Stimulated activated CD4-positive, alpha-beta T cell treated with anti-CD3 and anti-CD28 coated beads, Interleukin-2, amount 100 ng/mL, for 24 hours (primary cell): Measurements from ENCODE around the gene IL4I1.
A peak's percentile ranks its signal among the peaks of the same experiment; 100 is the strongest.

Experiments
- DNase-seq, 2 donors: peaks; one replicate each; pipeline ENCODE4 v3.0.0-alpha.2; 2020

IL4I1 gene

DNA sequence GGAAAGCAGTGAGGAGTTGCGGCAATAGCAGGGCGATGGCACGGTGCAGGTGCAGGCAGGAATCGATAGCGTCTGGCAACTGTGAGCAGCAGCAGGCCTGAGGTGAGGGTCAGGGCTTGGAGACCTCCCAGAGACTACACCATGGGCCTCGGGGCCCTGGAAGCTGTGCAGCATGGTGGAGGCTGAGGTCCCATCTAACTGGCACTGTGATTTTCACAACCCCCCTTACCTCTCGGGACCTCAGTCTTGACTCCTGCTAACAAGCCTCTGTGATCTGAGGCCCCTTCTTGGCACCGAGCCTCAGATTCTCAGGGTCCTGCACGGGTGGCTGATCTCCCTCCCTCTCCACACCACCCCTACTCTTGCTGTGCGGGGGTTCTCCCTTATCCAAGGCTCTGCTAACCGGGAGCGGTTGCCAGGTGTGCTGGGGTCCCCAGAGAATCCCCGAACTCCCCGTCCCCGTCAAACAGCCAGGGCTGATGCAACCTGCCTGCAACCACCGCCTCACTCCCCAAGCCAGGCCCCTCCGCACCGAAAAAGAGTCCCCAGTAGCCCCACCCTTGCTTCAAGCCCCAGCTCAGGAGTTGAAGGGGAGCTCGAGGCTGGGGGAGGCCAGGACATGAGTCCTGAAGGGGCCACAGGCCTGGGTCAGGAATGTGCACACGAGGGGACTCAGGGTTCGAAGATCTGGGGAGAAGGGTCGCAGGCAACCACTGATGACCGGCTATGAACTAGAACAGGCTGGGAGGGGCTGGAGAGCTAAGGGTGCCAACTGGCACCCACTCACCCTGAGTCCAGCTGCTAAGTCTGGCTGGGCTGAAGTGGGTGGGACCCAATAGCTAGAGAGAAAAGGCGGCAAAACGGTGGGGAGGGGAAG, 27.6 kb upstream of the IL4I1 start:
- no peak for DNase-seq

DNA sequence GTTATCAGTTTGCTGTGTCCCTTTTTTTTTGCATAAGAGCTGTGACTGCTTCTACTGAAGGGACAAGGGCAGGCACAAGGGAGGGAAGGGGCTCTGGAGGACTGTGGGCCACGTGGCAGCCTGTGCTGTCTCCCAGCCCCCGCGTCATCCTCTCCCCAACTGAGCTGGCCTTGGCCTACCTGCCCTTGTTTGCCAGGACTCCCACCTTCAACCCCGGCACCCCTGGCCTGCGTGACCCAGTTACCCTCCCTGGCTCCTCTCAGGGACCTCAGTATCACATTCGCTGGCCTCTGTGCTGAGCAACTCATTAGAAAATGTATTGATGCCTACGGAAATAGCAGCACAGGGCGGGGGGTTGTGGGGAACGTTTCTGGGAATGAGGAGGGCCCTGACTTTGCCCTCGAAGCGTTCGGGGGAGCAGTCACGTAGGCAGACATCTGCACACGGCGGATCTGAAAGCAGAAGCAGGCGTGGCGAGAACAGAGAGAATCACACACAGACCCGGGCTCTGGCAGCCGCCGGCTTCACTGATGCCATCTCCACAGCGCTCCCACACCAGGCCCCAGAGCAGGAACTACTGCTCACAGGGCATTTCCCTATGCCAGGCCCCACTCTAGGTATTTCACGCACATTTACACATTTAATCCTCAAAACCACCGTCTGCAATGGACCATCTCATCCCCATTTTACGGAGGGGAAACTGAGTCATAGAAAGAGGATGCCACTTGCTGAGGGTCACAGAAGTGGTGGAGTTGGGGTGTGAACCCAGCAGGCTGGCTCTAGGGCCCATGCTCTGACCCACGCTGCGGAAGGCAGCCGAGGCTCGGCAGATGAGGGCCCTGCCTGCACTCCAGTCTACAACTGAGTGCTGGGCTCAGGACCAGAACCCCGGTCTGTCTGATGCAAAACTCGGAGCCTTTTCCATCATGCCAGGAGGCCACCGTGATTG, 26.6 kb upstream of the IL4I1 start:
- no peak for DNase-seq

DNA sequence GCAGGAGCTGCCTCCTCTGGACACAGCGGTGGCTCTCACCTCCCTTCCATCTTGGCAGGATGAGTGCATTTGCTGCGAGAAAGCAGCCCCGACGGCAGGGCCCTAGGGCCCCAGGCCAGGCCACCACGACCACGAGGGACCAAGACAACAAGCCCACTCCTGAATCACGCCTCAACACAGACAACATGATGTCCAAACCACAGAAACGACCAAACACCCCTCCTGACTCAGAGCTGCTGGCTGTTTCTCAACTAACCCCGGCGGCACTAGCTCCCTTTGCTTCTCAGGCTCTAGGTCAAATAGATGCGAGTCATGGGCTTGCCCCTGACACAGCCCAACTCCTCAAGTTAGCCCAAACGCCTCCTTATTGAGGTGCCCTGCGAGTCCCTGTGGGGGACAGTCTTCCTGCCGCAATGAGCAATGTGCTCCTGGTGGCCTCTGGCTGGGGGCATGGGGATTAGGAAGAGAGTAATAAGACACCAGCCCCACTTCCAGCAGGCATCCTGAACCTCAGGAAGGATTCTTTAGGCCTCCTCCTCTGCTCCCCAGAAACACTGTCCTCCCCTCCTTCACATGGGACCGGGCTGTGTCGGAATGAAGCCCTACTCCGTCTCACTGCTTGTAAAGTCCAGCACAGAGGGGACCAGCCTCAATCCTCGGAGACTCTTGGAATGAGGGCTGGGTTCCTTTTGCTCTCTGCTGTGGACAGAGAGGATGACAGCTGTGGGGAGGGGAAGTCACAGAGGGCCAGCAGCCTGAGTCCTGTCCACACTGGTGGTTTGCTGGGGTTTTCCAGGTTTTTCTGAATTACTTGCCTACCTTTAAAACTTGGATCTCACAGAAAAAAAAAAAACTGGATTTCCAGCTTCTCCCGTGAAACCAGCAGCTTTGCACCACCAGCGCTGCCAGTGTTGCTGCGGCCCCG, 25.4 kb upstream of the IL4I1 start:
- no peak for DNase-seq

DNA sequence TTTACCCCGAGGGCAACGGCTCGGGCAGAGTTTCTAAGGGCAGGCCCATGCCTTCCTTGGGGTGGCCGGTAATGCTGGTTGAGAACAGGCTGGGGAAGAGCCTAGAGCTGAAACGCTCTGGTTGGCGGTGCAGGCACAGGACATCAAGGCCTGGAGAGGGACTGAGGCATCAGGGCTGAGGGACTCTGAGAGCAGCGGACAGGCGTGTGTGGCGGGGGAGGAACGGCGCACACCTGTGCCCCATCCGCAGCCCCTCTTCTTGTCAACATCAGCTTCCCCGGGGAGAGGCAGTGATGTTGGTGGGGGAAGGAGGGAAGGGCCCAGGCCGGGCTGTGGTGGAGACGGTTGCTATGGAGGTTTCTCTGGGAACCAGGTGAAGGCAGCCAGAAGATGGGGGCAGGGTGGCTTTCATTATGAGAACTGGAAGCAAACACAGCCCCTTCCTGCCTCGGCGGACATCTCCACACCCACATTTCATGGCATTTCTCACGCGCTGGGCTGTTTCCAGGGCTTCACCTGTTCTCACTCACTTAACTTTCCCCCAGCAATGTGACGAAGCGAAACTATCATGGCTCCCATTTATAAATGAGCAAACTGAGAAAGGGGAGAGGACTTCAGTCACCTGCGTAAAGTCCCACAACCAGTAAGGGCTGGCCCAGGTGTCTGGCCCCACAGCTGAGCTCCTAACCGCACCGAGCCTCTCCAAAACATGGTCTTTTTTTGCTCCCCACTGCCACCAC, 24.1 kb upstream of the IL4I1 start:
- no peak for DNase-seq

DNA sequence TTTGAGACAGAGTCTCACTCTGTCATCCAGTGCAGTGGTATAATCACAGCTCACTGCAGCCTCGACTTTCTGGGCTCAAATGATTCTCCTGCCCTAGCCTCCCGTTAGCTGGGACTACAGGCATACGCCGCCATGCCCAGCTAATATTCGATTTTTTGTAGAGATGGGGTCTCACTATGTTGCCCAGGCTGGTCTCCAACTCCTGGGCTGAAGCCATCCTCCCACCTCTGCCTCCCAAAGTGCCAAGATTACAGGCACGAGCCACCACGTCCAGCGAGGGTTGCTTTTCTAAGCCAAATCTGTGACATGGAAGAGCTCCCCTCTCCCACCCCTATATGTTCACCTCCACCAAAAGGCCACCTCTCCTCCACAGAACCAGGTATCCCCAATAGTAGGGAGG, 21.4 kb upstream of the IL4I1 start:
- DNase-seq, result no peak

DNA sequence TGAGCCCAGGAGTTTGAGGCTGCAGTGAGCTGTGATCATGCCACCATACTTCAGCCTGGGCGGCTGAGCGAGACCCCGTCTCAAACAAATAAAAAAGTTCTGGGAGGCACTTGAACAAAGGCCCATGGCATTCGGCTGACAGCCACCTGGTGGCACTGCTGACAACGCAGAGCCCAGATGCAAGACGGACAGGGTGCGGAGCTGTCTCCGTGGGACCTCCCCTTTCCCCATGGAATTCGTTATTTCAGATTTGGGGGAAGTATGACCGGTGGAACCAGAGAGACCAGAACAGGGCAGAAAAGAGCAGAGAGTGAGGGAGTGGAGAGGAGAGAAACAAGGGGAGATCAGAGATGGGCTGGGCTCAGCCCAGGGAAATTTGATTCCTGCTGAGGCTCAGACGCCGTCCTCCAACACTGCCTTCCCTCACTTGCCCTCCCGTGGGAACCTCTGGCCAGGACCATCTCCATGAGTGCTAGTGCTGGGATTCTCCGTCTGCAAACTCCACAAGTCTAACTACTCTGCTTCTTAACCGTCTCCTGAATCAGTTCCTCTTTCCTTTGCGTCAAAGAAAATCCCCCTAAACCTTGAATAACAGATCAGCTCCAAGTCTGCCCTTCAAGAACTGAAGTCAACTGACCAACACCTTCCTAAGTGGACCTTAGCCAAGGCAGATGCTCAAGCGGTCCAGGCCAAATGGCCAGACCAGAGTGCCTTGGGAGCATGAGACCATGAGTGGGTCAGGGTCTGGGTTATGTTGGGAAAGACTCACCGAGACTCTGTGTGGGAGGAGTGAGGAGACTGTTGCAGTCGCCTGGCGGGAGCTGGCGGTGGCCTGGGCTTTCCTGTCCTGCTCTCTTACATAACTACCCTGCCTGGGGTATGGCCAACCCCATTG, 20.4 kb upstream of the IL4I1 start:
- no peak for DNase-seq

DNA sequence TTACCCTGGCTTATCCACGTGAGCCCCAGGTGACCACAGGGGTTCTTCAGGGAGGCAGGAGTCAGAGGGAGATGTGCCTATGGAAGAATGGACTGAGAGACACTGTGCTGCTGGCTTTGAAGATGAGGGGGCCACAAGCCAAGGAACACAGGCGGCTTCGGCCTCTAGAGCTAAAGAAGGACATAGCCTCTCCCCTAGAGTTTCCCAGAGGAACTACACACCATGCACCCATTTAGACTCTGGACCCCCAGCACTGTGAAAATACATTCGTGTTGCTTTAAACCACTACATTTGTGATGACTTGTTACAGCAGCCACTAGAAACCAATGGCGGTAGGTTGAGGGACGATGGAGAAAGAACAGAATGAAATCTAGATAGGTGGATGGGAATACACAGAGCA, 18.6 kb upstream of the IL4I1 start:
- no peak for DNase-seq

DNA sequence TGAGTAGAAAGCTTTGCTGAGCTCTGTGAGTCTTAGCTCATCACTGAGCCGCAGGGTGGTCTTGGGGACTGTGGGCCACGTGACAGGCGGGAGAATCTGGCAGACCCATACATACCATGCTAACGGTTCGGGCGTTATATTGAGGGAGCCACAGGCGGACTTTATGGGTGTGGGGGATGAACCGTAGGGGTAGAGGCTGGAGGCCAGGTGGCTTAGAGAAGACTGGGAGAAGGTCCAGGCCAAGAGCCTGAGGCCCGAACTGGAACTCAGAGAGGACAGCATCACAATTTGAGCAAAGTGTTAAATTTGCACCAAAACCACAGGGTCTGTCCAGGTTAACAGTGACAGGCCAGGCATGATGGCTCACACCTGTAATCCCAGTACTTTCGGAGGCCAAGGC, 17.0 kb upstream of the IL4I1 start:
- DNase-seq, result no peak

DNA sequence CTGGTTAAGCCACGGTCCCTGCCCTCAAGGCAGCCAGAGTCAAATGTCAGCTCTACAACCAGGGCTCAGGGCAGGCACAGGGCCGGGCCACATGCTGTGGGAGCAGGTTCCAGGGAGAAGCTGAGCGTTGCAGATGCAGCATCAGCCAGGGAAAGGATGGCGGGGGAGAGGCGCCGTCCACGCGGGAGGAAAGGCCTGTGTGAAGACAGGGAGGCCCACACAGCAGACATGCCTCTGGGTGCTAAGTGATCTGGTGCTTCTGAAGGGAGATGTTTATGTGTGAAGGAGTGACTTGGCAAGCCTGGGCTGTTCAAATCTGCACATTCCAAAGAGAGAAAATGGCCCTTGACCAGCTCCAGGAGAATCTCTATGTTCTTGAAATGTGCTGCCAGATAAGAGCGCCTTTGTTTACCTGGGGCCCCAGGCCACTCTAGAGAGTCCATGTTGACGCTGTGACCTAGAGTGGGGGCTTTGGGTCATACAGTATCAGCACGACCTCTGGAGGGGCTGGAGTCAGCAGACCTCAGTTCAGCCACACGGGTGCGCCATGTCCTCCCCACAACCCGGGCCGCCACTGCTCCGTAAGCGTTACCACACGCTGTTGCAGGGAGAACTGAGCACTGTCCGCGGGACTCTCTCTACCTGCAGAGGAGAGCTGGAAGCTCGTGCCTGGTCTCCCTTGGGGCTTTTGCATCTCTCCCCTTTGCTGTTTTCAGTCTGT, 16.4 kb upstream of the IL4I1 start:
- DNase-seq, result no peak

DNA sequence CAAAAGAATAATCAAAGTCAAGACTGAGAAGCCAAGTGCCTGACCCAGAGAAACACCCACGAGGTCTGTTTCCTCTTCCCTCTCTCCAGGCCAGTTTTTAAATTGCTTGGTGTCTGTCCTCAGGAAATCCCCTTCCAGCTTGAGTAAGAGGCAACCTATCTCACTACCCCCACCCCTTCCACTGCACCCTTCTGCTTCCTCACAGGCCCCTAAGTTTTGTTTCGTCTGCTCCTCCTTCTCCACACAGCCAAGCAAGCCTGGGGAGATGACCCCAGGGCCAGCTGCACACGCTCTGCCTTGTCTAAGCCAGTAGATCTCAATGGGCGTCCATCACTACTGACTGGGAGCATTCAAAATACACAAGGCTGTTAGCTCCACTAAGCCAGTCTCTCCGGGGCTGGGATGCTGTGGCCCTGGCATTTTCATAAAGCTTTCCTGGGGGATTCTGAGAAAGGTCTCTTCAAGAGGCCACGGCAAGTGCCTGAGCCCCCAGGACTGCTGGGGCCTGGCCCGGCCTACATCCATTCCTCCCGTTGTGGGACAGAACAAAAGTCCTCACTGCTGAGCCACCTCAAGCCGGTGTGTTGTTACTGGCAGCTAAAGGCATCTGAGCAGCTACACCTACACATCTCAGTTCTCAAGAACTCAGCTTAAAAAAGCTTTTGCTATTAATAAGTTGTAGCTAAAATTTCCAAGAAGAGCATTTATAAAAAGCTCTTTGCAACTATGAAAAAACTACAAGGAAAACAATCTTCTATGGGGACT, 14.9 kb upstream of the IL4I1 start:
- peak in 1 of 2 donors; percentile 35 for DNase-seq

DNA sequence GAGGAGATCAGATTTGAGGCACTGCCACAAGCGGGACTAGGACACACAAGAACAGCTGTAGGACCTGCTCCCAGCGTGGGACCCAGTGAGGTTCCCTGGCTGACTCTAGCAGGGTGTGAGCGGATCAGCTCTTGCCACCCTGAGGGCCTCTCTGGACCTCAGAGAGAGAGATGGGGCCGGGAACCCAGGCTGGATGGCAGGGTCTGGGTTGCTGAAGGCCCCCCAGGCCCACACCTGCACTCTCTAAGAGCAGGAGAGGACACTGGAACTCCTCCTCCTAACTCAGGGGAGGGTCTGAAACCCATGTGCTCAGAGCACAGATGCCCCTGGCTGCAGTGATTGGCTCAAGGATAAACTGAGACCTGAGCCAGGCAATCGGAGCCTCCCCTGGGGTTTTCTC, 13.5 kb upstream of the IL4I1 start:
- no peak for DNase-seq

DNA sequence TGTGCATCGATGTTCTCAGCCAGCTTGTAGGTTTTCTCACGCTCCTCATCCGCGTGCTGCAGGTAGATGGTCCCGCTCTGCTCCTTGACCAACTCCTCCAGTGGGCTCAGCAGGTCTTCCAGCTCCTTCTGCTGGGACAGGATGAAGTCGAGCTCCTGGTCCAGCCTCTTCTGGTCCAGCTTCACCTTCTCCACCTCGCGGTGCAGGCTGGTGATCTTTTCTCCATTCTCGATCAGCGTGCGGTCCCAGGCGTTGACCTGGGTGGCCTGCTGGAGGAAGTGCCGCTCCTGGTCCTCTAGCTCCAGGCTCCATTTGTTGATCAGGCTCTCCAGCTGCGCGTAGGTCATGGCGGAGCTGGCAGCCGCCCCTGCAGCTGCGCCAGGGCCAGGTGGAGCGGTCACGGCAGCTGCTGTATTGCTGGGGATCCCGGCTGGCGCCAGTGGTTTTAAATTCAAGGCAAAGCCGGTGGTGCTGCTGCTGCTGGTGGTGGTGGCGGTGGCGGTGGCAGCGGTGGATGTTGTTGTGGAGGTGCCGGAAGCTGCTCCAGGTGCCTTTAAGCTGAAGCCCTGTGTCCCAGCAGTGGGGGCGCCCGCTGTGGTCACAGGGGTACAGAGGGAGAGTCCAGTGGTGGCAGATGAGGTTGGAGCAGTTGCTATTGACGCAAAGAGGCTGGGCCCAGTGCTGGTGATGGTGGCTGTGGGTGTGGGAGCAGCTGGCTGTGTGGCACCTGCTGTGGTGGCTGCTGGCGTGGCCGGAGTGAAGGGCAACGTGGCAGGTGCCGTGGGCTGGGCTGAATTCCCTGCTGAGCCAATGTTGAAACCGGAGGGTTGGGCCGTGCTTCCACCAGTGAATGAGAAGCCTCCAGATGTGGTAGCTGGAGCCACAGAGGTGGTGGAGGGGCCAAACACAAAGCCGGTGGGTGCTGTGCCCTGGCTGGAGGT, 12.1 kb upstream of the IL4I1 start:
- DNase-seq, result no peak

DNA sequence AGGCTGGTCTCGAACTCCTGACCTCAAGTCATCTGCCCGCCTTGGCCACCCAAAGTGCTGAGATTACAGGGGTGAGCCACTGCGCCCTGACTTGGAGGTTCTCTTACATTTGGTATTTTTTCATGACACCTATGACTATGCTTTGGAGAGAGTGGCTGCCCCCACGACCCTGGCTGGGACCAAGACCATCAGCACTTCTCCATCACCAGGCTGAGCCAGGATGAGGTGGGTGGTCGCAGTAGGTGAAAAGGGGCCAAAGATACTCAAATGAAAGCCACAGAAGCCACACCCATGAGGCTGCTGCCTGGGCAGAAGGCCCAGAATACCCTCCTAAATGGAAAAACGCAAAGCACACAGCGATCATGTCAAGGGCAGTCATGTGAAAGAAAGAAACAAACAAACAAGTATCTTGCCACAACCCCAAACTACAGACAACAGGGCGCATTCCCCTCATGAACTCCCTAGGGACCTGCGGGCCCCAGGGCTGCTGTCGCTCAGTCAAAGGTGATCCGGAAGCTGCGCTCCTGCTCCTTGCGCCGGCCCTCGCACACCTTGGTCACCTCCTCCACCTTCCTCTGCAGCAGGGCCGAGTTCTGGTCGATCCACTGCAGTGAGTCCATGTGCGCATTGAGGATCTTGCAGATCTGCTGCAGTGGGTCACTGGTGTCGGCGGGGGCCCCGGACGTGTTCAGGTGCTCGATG, 11.2 kb upstream of the IL4I1 start:
- DNase-seq, result no peak

DNA sequence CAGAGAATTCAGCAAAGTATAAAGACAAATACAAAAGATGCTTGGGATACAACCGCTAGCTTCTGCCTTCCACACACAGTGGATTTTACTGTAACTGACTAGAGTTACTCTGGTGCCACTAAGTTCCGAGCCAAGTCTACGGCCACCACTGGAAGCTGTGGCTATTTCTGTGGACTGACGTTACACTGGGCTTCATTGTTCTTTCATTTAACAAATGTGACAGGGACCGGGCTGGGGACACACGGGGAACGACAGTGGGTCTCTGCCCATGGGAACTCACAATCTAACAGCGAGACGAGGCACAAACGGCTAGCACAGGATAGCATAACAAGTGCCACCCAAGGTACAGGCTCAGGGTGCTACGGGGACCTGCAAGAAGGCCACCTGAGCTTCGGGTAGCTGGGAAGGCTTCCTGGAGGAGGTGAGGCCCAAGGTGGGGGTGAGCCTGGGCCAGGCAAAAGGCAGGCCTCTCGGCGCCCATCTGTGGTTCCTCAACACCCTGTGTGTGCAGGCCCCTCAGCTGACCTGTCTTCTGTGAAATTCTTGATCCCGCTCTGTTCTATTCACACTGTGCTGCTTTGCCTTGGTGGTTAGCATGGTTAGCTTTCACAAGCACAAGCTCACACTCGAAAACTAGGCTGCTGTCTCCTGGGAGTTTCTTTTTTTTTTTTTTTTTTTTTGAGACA, 10.3 kb upstream of the IL4I1 start:
- no peak for DNase-seq

DNA sequence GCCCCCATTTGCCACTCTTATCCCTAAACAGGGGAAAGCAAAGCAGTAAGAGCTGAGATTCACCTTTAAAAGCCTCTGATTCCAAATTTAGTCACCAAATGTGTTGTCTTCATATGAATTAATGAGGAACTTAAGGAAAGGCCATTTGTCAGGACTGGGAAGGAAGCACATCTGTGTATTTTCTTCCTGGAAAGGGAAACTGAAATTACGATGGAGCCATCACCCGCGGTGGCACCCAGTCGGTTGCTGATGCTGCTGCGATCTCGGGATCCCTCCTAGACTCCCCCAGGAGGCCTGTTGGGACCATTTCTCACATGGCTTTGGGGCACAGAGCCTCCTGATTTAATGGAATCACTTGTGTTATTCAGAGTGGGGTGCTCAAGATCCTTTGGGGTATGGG, 7.4 kb upstream of the IL4I1 start:
- DNase-seq, result no peak

DNA sequence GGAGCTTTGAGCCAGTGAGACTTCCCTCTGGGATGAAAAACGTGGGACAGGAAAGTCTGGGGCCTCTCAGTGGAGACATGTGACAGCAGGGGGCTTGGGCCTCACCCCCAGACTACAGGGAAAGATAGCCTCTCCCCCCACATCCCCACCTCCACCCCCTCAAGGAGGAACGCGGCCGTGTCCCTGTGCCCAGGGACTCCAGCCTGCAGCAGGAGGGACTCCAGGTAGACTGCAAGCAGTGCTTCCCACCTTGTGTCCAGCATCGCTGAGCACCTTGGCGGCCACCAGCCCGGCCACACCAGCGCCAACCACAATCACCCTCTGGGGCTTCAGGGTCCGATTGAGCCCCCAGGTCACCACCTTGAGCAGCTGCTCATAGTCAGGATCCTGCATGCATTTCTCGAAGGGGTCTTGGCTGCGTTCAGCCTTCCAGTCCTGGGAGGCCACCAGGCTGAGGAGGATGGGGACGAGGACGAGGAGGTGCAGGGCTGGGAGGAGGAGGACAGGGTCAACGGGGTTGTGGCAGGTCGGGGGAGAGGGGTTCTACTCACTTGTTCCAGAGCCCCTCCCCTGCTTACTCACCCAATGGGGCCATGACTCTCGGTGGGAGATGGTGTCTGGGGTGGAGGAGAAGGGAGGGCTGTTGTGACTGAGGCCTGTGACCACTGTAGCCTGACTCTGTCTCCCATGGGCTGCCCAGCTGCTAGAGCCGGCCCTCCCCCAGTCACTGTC, 955 bp downstream of the IL4I1 start:
- DNase-seq, result peak in 1 of 2 donors; percentile 49
